HG03460 (cell line): ENCODE measurements around the gene IDH3G.

Experiments used
- ATAC-seq: cut with Tn5 transposase; IDR thresholded peaks from one replicate; pipeline ENCODE4 v1.9.1; 2021; ENCODE audit not compliant: unreplicated experiment

Gene IDH3G

GRCh38 chrX:153736071-153736820, 57.9 kb downstream of the IDH3G start:
- no peak for ATAC-seq
